HG02763 (cell line): ENCODE data around the gene CD44.
A peak's percentile ranks its signal among the peaks of the same experiment; 100 is the strongest.

Source experiments
- ATAC-seq: cut with Tn5 transposase; IDR thresholded peaks from one replicate; pipeline ENCODE4 v1.9.1; 2021; ENCODE audit warnings: mild to moderate bottlenecking, moderate library complexity; ENCODE audit not compliant: unreplicated experiment

Gene CD44

DNA sequence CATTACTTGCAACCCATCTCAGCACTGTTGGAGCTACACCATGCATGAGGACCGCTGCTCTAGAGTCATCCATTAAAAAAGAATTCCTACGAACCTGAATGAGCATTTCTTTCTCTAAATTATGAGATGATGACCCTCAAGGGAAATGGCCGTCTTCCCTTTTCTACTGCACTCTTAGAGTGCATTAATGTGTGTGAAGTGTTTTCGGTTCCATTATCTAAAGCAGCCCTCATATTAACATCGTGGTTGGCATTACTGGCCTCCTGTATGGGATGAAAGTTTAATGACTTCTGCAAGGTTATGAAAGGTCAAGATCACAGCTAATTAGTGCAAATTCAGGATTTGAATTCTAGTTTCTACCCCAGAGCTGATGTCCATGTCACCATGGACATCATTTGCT lies 16.7 kb downstream of the CD44 start:
- no peak for ATAC-seq

DNA sequence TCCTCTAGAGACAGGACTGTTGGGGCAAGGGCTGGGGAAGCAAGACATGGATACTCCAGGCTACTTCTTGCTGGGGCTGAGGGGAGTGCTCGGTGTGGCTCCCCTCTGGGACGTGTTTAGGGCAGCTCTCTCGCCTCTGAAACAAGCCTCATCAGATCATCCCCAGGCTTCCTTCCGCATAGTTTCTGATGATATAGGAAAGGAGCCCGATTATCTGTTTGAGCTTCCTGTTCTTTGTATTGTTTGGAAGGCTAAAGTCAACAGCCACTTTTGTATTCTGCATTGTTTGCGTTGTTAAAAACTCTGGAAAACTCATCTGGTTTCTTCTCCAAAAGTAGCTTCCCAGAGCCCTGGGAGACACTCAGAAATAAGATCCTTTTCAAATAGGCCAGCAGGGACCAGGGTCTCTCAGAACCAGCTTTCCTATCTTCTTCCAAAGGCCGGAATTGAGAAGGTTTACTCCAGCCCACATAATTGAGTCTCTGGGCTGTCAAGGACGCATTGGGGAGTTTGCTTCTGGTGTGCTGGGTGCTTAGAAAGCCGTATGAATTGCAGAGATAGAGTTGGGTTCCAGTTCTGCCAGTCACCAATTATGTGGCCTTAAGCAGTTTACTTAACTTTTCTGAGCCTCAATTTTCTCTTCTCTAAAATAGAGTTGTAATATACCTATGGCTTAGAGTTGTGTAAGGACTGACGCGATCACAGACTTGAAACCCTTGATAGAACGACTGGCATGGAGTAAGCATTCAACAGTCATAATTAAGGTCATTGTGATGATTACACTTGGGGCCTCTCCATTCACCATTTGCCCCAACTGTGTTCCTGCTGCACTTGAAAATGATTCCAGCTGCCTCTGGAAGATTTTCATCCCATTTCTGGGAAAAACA lies 19.1 kb downstream of the CD44 start:
- no peak for ATAC-seq

GRCh38 chr11:35158701-35159510 lies 19.9 kb downstream of the CD44 start:
- no peak for ATAC-seq

- ATAC-seq = no peak
Observed at GRCh38 chr11:35160246-35160824, 21.4 kb downstream of the CD44 start.

DNA sequence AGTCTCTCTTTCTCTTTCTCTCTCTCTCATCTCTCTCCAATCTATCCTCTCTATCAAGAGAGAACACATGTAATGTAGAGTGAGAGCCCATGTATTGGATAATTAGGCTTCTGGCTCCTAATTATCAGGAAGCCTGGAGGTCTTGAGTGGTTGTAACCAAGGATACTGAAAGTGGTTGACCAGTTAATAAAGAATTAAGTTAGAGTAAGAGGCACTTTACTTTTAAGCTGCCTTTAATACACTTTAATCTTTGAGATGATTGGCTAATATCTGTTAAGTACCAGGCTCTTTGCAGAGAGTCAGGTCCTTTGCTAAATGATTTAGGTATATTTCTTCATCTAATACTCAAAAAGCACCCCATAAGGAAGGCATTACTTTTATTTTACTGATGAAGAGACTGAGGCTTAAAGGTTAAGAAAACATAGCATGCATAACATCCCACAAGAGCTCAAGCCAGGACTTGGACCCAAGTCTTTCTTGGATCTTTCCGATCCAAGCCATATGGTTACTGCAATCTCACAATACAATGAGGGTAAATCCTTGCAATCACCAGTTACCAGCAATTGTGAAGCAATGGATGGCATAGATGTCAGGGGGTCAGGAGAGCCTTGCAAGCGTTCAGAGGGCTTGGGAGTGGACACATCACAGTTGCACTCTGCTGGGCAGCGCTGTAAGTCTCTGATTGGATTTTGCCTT lies 22.1 kb downstream of the CD44 start:
- no peak for ATAC-seq

- ATAC-seq = no peak
Observed at GRCh38 chr11:35162745-35163144, 23.8 kb downstream of the CD44 start.

DNA sequence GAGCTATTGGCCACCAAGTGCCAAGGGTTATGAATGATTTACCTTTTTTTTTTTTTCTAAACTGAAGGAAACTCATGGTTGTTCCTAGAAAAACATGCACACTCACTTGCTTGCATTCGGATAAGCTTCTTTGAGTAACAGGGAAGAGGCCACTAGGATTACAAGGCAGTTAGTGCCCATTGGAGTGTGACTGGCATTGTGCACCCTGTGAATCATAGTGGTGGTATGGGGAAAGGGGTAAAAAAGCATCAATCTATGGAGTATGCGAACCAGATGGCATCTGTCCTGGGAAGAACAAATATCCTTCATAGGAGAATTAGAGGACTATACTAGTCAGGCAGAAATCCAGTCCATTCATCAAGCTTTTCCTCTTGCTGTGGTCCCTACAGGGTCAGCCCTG lies 24.2 kb downstream of the CD44 start:
- no peak for ATAC-seq

DNA sequence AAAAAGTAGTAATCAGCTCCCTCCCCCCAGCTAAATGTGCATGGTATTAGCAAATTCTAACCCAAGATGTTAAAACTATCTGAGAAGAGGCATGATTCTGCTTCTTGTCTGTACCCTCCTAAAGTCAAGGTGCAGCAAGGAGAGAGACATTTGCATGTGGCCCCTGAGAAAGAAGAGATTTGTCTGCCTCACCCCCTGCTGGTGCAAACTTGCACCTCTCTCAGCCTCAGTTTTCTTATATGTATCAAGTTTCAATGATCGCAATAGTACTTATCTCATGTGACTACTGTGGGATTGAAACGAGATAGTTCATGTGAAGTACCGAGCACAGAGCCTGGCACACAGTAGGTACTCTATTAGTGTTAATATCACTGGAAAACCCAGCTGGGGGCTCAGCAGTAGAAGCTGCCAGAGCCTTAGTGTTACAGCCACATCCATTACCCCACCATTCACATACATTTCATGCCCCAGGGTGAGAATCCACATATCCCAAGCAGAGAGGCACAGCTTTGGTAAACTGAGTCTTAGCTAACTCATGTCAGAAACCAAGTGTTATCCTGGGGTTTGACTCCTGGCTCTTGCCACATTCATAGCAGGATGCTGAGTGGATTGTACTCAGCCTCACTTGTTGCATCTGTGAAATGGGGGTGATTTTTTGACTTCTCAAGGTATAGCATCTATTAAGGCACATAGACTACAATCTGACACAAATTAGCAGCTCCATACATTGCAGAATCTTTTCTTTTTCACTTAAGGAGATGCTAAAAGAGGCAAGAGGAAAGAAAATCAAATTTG lies 24.9 kb downstream of the CD44 start:
- no peak for ATAC-seq

- ATAC-seq = no peak
Observed at GRCh38 chr11:35165030-35165422, 26.1 kb downstream of the CD44 start.

GRCh38 chr11:35165423-35166368 lies 26.7 kb downstream of the CD44 start:
- ATAC-seq = peak; percentile 79

DNA sequence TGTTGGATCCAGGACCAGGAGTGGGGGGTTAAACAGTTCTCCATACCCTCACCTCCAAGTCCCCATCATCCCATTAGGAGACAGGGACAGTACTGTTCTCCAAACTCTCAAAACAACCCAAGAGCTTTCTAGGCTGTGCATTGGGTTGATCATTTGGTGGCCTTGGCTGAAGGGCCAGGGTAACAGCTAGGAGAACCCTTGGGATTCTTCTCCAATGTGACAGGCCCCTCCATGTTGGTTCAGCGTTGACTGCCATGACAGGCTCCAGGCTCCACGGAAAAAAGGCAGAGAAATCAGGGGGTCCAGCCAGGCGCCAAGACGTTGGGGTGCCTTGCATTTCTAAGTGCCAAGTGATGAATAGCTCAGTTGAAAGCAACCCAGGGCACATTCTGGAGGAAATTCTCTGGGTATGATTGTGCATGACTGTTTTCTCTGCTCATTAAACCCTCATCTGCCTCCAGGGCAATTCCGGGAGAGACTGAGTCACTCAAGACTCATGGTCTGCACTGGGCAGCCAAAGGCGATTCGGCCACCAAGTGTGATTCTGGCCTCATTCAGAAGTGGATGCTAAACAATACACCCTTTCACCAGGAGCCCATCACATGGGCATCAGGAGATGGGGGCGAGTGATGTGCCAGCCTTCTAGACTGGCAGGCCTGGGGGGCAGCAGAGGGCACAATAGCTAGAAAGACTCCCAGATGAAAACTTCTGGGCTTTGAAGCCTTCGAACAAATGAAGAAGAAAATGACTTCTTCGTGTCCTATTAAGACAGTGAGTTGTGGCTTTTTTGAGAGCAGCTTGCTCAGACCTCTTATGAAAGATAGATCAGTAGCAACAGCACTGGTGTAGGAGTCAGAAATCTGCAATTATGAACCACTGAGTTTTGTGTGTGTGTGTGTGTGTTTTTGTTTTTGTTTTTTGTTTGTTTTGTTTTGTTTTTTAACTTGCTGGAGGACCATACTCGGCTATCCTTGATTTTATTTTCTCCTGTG lies 27.7 kb downstream of the CD44 start:
- ATAC-seq = no peak

GRCh38 chr11:35167426-35167954 lies 28.5 kb downstream of the CD44 start:
- no peak for ATAC-seq

DNA sequence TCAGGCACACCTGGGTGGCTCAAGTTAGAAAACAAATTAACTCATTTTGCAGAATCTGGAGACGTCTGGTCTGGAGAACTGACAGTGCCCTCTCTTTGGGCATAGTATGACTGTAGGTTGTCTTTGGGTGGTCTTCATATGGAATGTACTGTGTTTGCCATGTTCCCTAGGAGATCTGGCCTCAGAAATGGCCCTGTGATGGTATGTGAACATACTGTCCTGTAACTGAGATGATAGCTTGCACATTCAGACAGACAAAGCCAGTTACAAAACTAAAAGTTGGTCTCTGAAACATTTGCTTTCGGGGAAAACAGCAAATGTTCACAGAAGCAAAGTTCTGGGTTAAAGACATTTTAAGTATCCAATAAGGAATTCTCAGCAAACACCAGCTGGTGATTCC lies 29.7 kb downstream of the CD44 start:
- no peak for ATAC-seq

DNA sequence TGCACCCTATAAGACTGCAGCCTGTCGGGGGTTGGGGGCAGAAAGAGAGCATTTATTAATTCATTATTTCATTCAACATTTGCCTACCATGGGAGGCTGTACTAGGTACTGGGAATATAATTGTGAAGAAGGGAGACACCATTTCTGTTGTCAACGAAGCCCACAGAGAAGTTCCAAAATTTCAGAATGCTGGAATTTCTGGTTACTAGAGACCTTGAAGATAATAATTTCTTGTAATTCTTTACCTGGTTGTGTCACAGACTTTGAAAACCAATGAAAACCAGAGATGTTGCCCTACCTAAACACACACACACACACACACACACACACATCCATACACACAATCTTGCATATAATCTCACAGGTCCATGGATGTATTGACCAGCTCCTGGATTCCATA lies 30.1 kb downstream of the CD44 start:
- ATAC-seq = no peak

DNA sequence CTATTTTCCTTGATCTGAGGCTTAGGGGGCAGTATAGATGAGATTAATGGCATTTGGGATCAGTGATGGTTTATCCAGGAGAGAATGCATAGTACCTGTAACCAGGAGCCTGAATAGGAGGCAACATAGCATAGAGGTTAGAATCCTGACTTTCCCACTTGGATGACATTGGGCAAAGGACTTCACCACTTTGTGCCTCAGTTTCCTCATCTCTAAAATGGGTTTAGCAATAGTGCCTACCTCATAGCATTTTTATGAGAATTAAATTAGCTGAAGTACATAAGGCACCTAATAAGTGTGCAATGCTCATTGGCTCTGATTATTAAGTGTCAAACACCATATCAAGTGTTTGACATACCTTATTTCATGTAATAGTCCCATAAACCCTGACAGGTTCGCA lies 30.8 kb downstream of the CD44 start:
- no peak for ATAC-seq

DNA sequence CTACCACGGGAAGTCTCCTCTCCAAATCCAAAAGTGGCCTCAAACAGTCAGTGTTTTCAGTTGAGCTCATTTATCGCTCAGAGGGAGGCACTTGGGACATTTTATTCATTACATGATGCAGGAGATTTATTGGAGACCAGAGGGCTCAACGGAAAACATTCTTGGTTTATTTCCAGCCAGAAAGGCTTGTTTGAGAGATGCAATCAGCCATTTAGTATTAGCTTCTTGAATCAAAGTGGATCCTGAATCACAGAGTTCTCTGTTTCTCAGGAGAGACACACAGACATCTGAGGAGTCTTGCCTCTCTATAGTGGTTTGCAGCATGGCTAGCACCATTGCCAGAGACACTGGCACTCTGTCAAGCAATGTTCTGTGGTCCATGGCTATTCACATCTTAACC lies 31.5 kb downstream of the CD44 start:
- no peak for ATAC-seq

DNA sequence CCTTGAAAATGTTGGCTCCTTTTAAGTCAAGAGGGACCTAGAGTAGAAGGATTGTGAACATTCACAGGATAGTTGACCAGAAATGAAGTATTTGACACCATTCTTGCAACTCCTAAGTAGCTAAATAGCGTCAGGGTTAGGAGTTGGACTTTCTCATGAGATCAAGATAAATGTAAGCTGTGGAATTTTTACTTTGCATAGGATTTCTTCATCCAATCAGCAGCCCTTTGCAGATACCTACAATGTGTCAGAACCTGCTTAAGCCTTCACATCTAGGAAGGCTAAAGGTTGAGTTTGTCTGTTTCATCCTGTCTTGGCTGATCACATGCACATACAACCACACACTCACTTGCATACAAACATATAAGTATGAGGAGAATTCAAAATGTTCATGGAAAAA lies 32.3 kb downstream of the CD44 start:
- no peak for ATAC-seq

GRCh38 chr11:35173011-35173511 lies 34.1 kb downstream of the CD44 start:
- peak; percentile 47 for ATAC-seq
